ENCODE measurements around the gene CNTROB. TPM values are rescaled to one million over a fixed set of nuclear protein-coding genes. Genes with fewer than 3 reads are reported as not detected.

Gene CNTROB
- total RNA-seq, 3 donors from 2014 or later: 17.0 to 27.2 (median 23.9) TPM

- TF ChIP-seq CTCF (IDR thresholded peaks at IDR 0.05) (no peak), POLR2A (IDR thresholded peaks at IDR 0.05) (no peak), POLR2AphosphoS5 (IDR thresholded peaks at IDR 0.05) (no peak)
- DNase-seq (ENCODE audit: low spot score in 2 of 2): peak in 1 of 2 donors; percentile 49
- intact Hi-C loops (cut with DNase I; ENCODE audit: low total_unique reads): no loop called here
- Histone ChIP-seq H3K27me3 (no peaks in the 10 kb centered on the region), H3K36me3 (no peaks in the 10 kb centered on the region), H3K27ac (no peak overlapping the region), H3K9me3 (no peaks in the 10 kb centered on the region), H3K4me1 (no peaks in the 10 kb centered on the region), H3K4me3 (no peak overlapping the region)
Observed at GRCh38 chr17:7993972-7994589, 62.1 kb downstream of the CNTROB start.

GRCh38 chr17:7995724-7996123, 63.7 kb downstream of the CNTROB start:
- TF ChIP-seq CTCF (IDR thresholded peaks at IDR 0.05) (no peak), POLR2A (IDR thresholded peaks at IDR 0.05) (no peak), POLR2AphosphoS5 (IDR thresholded peaks at IDR 0.05) (no peak)
- no peaks in the 10 kb centered on the region for H3K4me1 ChIP-seq
- intact Hi-C loops (cut with DNase I; ENCODE audit: low total_unique reads): no loop called here

GRCh38 chr17:7997186-7997585, 65.2 kb downstream of the CNTROB start:
- TF ChIP-seq POLR2A (IDR thresholded peaks at IDR 0.05) (no peak), POLR2AphosphoS5 (IDR thresholded peaks at IDR 0.05) (no peak), CTCF (IDR thresholded peaks at IDR 0.05) (no peak)
- Histone ChIP-seq H3K9me3 (no peaks in the 10 kb centered on the region), H3K4me1 (no peaks in the 10 kb centered on the region), H3K4me3 (no peak overlapping the region), H3K36me3 (no peaks in the 10 kb centered on the region), H3K27me3 (peaks cover 0 to 8% of the 10 kb centered on the region in 2 donors), H3K27ac (no peak overlapping the region)
- peak in 1 of 2 donors; percentile 50 for DNase-seq (ENCODE audit: low spot score in 2 of 2)
- intact Hi-C loops (cut with DNase I; ENCODE audit: low total_unique reads): no loop called here

More at GRCh38 chr17:7995724-7996123, 63.7 kb downstream of the CNTROB start:
- Histone ChIP-seq H3K9me3 (no peaks in the 10 kb centered on the region), H3K27ac (no peak overlapping the region), H3K36me3 (no peaks in the 10 kb centered on the region), H3K27me3 (peaks cover 0 to 1% of the 10 kb centered on the region in 2 donors), H3K4me3 (no peak overlapping the region)
- no peak for DNase-seq (ENCODE audit: low spot score in 2 of 2)

Other genes starting within 250 kb of the CNTROB start
- gene TP53, start 244.7 kb upstream of the CNTROB start, total RNA-seq: 10 to 100 TPM; 23.9 to 31.9 (median 24.2) TPM
- gene WRAP53, start 243.7 kb upstream of the CNTROB start, total RNA-seq: 1 to 10 TPM; 3.6 to 5.4 (median 4.2) TPM
- 1 to 10 TPM in 2 of 3 donors, under 1 TPM in 1; 0.48 to 5.7 (median 3.3) TPM for gene EFNB3, start 227.0 kb upstream of the CNTROB start, total RNA-seq
- 1 to 10 TPM in 1 of 3 donors, under 1 TPM in 2; 0.16 to 1.5 (median 0.98) TPM for gene DNAH2, start 214.5 kb upstream of the CNTROB start, total RNA-seq
- 10 to 100 TPM in 2 of 3 donors, 1 to 10 TPM in 1; 6.4 to 89.7 (median 10.5) TPM for gene KDM6B, start 98.0 kb upstream of the CNTROB start, total RNA-seq
- 10 to 100 TPM in 1 of 3 donors, 1 to 10 TPM in 2; 4.8 to 21.0 (median 5.7) TPM for gene TMEM88, start 77.1 kb upstream of the CNTROB start, total RNA-seq
- gene NAA38, start 74.6 kb upstream of the CNTROB start, total RNA-seq: 10 to 100 TPM; 84.7 to 92.4 (median 89.9) TPM
- 10 to 100 TPM in 2 of 3 donors, 1 to 10 TPM in 1; 8.2 to 20.5 (median 13.4) TPM for gene CYB5D1, start 74.2 kb upstream of the CNTROB start, total RNA-seq
- gene CHD3, start 43.4 kb upstream of the CNTROB start, total RNA-seq: 10 to 100 TPM; 47.5 to 99.0 (median 90.0) TPM
- gene RNF227, start 15.9 kb upstream of the CNTROB start, total RNA-seq: 10 to 100 TPM in 1 of 3 donors, 1 to 10 TPM in 2; 4.6 to 19.5 (median 8.6) TPM
- 1 to 10 TPM in 2 of 3 donors, under 1 TPM in 1; 0.48 to 1.5 (median 1.3) TPM for gene KCNAB3, start 2.4 kb upstream of the CNTROB start, total RNA-seq
- gene TRAPPC1, start 260 bp upstream of the CNTROB start, total RNA-seq: 10 to 100 TPM; 24.9 to 38.9 (median 37.7) TPM
- gene GUCY2D, start 70.4 kb downstream of the CNTROB start, total RNA-seq: under 1 TPM in 1 of 3 donors, not detected in 2; 0.15 TPM
- 10 to 100 TPM in 2 of 3 donors, 1 to 10 TPM in 1; 3.3 to 38.3 (median 12.3) TPM for gene ALOX15B, start 106.9 kb downstream of the CNTROB start, total RNA-seq
- not detected for gene ALOX12B, start 155.5 kb downstream of the CNTROB start, total RNA-seq
- gene ALOXE3, start 186.3 kb downstream of the CNTROB start, total RNA-seq: under 1 TPM in 1 of 3 donors, not detected in 2; 0.73 TPM
- not detected for gene HES7, start 191.9 kb downstream of the CNTROB start, total RNA-seq
- 100 to 1,000 TPM in 2 of 3 donors, 10 to 100 TPM in 1; 97.3 to 167 (median 115) TPM for gene PER1, start 220.2 kb downstream of the CNTROB start, total RNA-seq
- gene VAMP2, start 230.7 kb downstream of the CNTROB start, total RNA-seq: 10 to 100 TPM; 21.8 to 30.2 (median 28.1) TPM
- gene TMEM107, start 244.2 kb downstream of the CNTROB start, total RNA-seq: 10 to 100 TPM; 15.7 to 83.1 (median 41.0) TPM

All from breast epithelium (tissue), 4 donors.